Sigmoid colon (tissue), 4 donors: ENCODE measurements around the gene MOXD1.

Experiments
- CTCF ChIP-seq, 4 experiments: fragments of 450-650 bp in 3 of 4; fragments of 200-600 bp in 1 of 4; IDR thresholded peaks; one replicate each; pipeline ENCODE4 v1.5.1; 2016 to 2019; ENCODE audit warnings: antibody characterized with exemption in 4 of 4, mild to moderate bottlenecking in 3 of 4, moderate library complexity in 2 of 4
- EP300 ChIP-seq, 4 donors: sonication (generic); formaldehyde crosslinking; IDR thresholded peaks; one replicate each; pipeline ENCODE4 v1.6.1; 2017; ENCODE audit warnings: antibody characterized with exemption in 4 of 4
- POLR2A ChIP-seq, 2 donors: fragments of 450-650 bp; IDR thresholded peaks; one replicate each; pipeline ENCODE4 v1.6.1; 2016; ENCODE audit warnings: antibody characterized with exemption in 2 of 2, mild to moderate bottlenecking in 2 of 2, moderate library complexity in 2 of 2
- POLR2AphosphoS5 ChIP-seq, 4 donors: sonication (generic); formaldehyde crosslinking; IDR thresholded peaks; one replicate each; pipeline ENCODE4 v1.6.1; 2017; ENCODE audit warnings: antibody characterized with exemption in 4 of 4

- TF ChIP-seq CTCF (IDR thresholded peaks at IDR 0.05), result no peak
- no peak for TF ChIP-seq POLR2AphosphoS5 (IDR thresholded peaks at IDR 0.05)
- TF ChIP-seq POLR2A (IDR thresholded peaks at IDR 0.05), result no peak
- no peak for TF ChIP-seq EP300 (IDR thresholded peaks at IDR 0.05)
These were observed 120.8 kb downstream of the MOXD1 start for GRCh38 chr6:132280436-132280835.
